ENCODE data around the gene C1QTNF4. TPM values are rescaled to one million over a fixed set of nuclear protein-coding genes. Genes with fewer than 3 reads are reported as not detected.

The C1QTNF4 gene
- total RNA-seq, 6 donors from 2014 or later, result 0.46 to 2.1 (median 0.78) TPM; not detected in 2

DNA sequence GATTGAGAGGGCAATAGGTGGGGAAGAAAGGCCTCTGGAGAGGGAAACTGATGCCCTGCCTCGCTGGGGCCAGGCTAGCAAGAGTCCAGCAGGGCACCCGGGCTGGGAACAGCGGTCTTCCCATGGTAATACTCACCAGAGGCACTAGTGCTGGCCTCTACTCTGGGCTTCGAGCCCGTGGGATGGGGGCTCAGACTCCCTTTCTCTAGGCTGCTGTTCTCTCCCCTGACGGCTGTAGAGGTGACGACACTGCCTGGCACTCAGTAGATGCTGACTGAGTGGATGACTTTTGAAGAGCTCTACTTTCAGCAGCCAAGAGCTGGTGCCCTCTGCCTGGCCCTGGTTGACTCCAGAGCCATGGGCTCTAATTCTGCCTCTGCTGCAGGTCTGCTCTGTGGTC lies 818 bp upstream of the C1QTNF4 start:
- H3K27me3 ChIP-seq, result peaks cover 0 to 24% (median 9%) of the 10 kb centered on the region in 4 donors
- ATAC-seq (ENCODE audit: low FRiP score in 2 of 2) (peak in 1 of 2 donors; percentile 16), DNase-seq (no peak)
- H3K4me3 ChIP-seq, result no peak overlapping the region
- WGBS, 2 donors, result 60 to 62% methylated on average over 6 to 7 of the region's 7 CpGs
- no peak overlapping the region for H3K27ac ChIP-seq
- no peaks in the 10 kb centered on the region for H3K9me3 ChIP-seq
- H3K4me1 ChIP-seq, result peaks cover 8 to 13% (median 11%) of the 10 kb centered on the region in 4 donors
- no peaks in the 10 kb centered on the region for H3K36me3 ChIP-seq
- TF ChIP-seq CTCF (IDR thresholded peaks at IDR 0.05) (no peak), POLR2A (IDR thresholded peaks at IDR 0.05) (no peak), POLR2AphosphoS5 (IDR thresholded peaks at IDR 0.05) (no peak), EP300 (IDR thresholded peaks at IDR 0.05) (no peak)

DNA sequence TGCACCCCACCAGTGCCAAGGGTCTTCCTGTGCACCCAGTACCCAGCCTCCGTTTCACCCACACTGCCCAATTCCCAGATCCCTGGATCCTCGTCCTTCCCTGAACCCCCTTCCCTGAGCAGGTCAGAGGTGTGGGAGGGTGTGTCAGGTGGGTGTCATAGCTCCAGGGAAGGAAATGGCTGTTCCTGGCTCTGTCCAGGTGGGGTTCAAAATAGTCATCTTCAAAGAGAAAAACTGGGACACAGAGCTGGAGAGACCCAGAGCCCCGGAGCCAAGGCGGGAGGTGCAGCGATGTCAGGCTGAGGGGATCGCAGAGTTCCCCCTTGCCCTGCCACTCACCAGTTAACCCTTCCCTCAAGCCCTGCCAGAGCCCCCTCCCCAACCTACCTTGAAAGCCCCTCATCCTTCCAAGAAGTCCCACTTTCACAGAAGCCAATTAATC lies 698 bp downstream of the C1QTNF4 start:
- Histone ChIP-seq H3K27me3 (peaks cover 0 to 28% (median 13%) of the 10 kb centered on the region in 4 donors), H3K9me3 (no peaks in the 10 kb centered on the region), H3K4me1 (peaks cover 10 to 20% (median 11%) of the 10 kb centered on the region in 4 donors), H3K36me3 (no peaks in the 10 kb centered on the region), H3K27ac (no peak overlapping the region), H3K4me3 (peak overlapping the region in 1 of 4 donors; percentile 29)
- no peak for DNase-seq
- TF ChIP-seq CTCF (IDR thresholded peaks at IDR 0.05) (no peak), POLR2A (IDR thresholded peaks at IDR 0.05) (no peak)
- no peak for ATAC-seq (ENCODE audit: low FRiP score in 2 of 2)
- 6 to 10% methylated on average over 4 to 6 of the region's 6 CpGs for WGBS, 2 donors

GRCh38 chr11:47592970-47593369 lies 1.2 kb downstream of the C1QTNF4 start:
- no peak overlapping the region for H3K27ac ChIP-seq
- DNase-seq (no peak), ATAC-seq (ENCODE audit: low FRiP score in 2 of 2) (no peak)
- H3K4me3 ChIP-seq, result no peak overlapping the region
- 57 to 68% methylated on average over 2 of the region's 2 CpGs for WGBS, 2 donors
- H3K36me3 ChIP-seq, result no peaks in the 10 kb centered on the region
- no peaks in the 10 kb centered on the region for H3K9me3 ChIP-seq
- H3K27me3 ChIP-seq, result peaks cover 0 to 28% (median 13%) of the 10 kb centered on the region in 4 donors
- TF ChIP-seq POLR2AphosphoS5 (IDR thresholded peaks at IDR 0.05) (no peak), POLR2A (IDR thresholded peaks at IDR 0.05) (no peak), CTCF (IDR thresholded peaks at IDR 0.05) (no peak), EP300 (IDR thresholded peaks at IDR 0.05) (no peak)
- H3K4me1 ChIP-seq, result peaks cover 10 to 20% (median 11%) of the 10 kb centered on the region in 4 donors

DNA sequence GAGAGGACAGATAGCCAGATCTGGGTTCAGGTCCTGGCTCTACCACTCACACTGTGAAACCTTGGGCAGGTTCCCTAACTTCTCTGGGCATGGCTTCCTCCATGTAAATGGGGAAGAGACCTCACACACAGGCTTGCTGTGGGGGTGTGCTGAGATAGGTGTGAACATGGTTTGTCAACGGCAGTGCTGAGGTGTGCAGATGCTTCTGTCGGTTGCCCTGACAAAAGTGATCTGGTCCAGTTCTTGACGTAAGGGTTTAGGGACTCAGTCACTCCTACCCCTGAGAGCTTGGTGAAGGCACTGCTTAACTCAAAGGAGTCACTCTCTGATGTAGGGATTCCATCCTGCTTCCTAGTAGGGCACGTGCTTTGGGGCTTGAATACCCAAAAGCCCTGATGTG lies 2.0 kb downstream of the C1QTNF4 start:
- no peaks in the 10 kb centered on the region for H3K9me3 ChIP-seq
- no peak for DNase-seq
- TF ChIP-seq EP300 (IDR thresholded peaks at IDR 0.05), result no peak
- no peak overlapping the region for H3K4me3 ChIP-seq
- WGBS, 2 donors, result 57 to 63% methylated on average over 4 of the region's 4 CpGs
- peaks cover 0 to 28% (median 13%) of the 10 kb centered on the region in 4 donors for H3K27me3 ChIP-seq
- H3K4me1 ChIP-seq, result peaks cover 10 to 26% (median 11%) of the 10 kb centered on the region in 4 donors
- no peaks in the 10 kb centered on the region for H3K36me3 ChIP-seq
- ATAC-seq (ENCODE audit: low FRiP score in 2 of 2), result no peak
- no peak overlapping the region for H3K27ac ChIP-seq

DNA sequence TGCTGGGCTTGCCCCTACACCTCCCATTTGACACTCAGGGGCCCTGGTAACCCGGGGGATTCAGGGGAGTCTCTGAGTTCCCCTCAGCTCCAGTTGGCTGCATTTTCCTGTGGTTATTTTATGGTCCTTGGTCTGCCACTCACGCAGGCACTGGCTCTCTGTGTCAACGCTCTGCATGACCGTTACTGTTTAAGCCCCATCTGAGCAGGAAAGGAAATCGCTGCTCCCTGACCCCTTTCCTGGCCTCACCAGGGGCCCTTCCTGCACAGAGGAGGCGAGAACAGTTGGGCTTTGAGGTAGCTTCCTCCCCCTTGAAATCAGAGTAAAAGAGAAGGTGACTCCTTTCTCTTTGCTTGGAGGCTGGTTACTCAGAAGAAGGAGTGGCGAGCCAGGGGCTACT lies 2.4 kb downstream of the C1QTNF4 start:
- ATAC-seq (ENCODE audit: low FRiP score in 2 of 2) (no peak), DNase-seq (no peak)
- Histone ChIP-seq H3K27ac (no peak overlapping the region), H3K9me3 (no peaks in the 10 kb centered on the region), H3K27me3 (peaks cover 0 to 28% (median 13%) of the 10 kb centered on the region in 4 donors), H3K4me3 (no peak overlapping the region), H3K4me1 (peaks cover 10 to 27% (median 11%) of the 10 kb centered on the region in 4 donors), H3K36me3 (no peaks in the 10 kb centered on the region)
- WGBS, 2 donors, result 27 to 41% methylated on average over 7 of the region's 7 CpGs
- TF ChIP-seq POLR2A (IDR thresholded peaks at IDR 0.05) (no peak), CTCF (IDR thresholded peaks at IDR 0.05) (no peak), POLR2AphosphoS5 (IDR thresholded peaks at IDR 0.05) (no peak), EP300 (IDR thresholded peaks at IDR 0.05) (no peak)

Data from upper lobe of left lung (tissue), 6 donors.